A549 treated with GW870086 at 1 μM for 4 hours (cell line): ENCODE measurements around the gene CYBC1. TPM values are rescaled to one million over a fixed set of nuclear protein-coding genes. Genes with fewer than 3 reads are reported as not detected.

Experiments
- total RNA-seq: library from RNA; stranded (reverse); fragments of 200-300 nt; extraction: Qiagen RNA extraction; gene quantifications from 5 replicates; pipeline ENCODE4 v1.2.3, GENCODE V29; 2022; ENCODE audit warnings: low read depth

CYBC1 gene
- total RNA-seq, result 48.7 to 58.6 TPM (median 55.5 TPM) in 5 replicates

DNA sequence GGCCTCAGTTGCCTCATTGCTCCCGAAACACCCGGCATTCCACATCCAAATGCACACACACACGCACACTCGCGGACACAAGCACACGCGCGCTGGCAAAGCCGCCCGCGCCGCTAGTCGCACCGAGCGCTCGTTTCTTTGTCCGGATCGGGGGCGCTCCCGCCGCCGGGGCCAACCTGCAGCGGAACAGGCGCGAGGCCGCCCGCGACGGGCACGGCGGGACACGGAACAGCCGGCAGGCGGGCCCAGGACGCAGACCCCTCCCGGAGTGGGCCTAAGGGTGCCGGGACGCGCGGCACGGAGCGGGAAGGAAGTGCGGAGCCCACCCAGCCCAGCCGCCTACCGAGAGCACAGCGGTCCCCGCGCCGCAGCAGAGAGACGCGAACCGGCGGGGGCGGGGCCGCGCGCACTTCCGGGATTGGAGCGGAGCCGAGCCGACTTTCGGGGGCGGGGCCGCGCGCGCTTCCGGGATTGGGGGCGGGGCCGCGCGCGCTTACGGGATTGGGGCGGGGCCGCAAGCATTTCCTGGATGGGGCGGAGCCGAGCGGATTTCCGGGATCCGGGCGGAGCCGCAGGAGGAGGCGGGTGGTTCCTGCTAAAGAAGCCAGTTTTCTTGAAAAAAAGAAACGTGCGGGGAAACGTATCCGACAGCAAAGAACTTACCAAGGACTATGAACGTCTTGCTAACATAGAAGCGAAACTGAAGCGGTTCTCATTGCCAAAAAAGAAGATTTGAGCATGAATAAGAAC, at the start of gene CYBC1:
Gene CYBC1 (minus strand): TSS at position 396 of the 750 bp plus-strand sequence. CDS start 1,498 bp downstream, outside the sequence.

DNA sequence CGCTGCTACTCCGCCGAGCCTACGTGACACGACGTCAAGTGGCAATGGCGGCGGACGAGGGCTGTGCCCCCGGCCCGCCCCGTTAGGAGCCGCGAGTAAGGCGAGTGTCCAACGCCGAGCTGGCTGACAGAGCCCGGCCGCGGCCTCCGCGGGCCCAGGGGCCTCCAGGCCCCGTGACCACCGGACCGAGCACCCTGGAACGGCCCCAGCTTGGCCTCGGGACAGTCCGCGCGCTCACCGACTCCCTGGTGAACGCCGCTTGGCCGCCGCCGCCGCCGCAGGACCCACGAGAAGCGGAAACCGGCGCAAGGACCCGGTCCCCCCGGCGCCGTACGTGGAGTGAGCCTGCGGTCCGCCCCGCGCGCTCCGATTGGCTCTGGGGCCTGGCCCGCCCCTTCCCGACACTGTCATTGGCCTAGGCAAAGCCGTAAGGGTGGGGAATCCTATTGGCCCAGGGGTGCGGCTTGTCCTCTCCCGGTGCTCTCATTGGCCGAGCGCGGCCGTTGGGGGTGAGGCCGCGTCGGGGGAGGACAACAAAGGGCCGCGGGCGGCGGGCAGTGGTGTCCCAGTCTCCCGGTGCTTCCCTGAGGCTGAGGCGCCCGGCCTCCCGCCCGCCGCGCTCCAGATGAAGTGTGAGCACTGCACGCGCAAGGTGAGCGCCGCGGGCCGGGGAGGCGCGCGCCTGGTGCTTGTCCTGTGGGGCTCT, 7.8 kb upstream of the CYBC1 start, which contains the start of gene NARF:
Gene NARF (plus strand): TSS at position 563 of the 706 bp plus-strand sequence. CDS start 63 bp downstream, at position 626.

DNA sequence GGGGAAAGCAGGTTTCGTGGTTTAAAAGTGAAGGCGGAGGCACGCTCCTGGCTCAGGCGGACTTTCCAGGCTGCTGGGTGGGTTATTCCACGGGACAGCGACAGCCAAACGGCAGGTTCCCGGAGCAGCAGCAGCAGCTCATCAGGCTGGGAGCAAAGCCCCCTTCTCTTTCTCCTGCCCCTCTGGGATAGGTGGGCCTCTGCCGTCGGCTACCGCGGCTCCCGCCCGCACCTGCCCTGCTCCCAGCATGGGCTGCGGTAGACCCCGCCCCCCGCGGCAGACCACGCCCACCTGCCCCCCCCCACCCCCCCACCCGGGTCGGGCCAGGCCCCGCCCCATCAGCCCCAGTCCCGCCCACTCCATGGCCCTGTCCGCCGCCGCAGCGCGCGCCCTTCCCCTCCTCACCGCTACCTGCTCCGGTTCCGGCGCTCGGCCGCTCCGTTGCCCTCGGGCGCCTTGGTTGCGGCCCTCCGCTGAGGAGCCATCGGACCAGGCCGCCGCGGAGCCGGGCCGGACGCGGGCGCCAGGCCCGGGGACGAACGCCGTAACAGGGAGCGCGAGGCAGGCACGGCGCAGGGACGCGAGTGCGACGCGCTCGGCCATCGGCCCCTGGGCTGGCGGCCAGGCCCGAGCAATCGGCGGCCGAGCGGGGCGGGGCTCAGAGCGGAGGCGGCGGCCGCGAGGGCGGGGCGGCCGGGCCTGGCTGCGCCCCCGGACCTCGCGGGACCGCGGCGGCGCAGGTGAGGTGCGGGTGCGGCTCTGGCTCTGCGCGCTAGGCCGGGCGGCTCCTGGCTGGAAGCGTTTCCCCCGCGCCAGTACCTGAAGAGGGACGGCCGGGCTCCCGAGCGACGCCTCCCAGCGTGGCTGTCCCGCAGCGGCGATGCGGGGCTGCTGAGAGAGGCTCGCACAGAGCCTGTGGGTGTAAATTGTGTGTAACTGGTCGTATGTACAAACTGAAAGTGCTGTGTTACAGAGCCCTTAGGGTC, 32.3 kb downstream of the CYBC1 start, which contains the start of the genes HEXD and OGFOD3:
Gene HEXD (plus strand): TSS at position 347 of the 986 bp plus-strand sequence. CDS start 1,453 bp downstream, outside the sequence.
Gene OGFOD3 (minus strand): TSS at position 586 of the 986 bp plus-strand sequence. CDS start 101 bp downstream, at position 485.

Other genes starting within 250 kb of the CYBC1 start
- 21.3 to 30.1 TPM (median 28.8 TPM) in 5 replicates for gene CCDC57, start 237.9 kb downstream of the CYBC1 start, total RNA-seq
- 130 to 166 TPM (median 152 TPM) in 5 replicates for gene SLC16A3, start 221.7 kb downstream of the CYBC1 start, total RNA-seq
- 200 to 236 TPM (median 232 TPM) in 5 replicates for gene CSNK1D, start 177.1 kb downstream of the CYBC1 start, total RNA-seq
- gene CD7, start 133.1 kb downstream of the CYBC1 start, total RNA-seq, result 0.16 to 0.42 TPM in 2 of 5 replicates, not detected in the others
- 1.6 to 2.8 TPM (median 1.7 TPM) in 5 replicates for gene SECTM1, start 117.0 kb downstream of the CYBC1 start, total RNA-seq
- 0.37 to 0.51 TPM (median 0.45 TPM) in 5 replicates for gene TEX19, start 91.5 kb downstream of the CYBC1 start, total RNA-seq
- gene UTS2R, start 79.0 kb downstream of the CYBC1 start, total RNA-seq, result not detected in 5 replicates
- gene HEXD, start 32.4 kb downstream of the CYBC1 start, total RNA-seq, result 11.8 to 13.7 TPM (median 12.8 TPM) in 5 replicates
- gene OGFOD3, start 32.2 kb downstream of the CYBC1 start, total RNA-seq, result 18.1 to 26.4 TPM (median 24.5 TPM) in 5 replicates
- gene NARF, start 8.0 kb upstream of the CYBC1 start, total RNA-seq, result 47.7 to 55.1 TPM (median 52.0 TPM) in 5 replicates
- gene FOXK2, start 69.0 kb upstream of the CYBC1 start, total RNA-seq, result 48.3 to 61.1 TPM (median 53.7 TPM) in 5 replicates
- gene WDR45B, start 197.7 kb upstream of the CYBC1 start, total RNA-seq, result 90.4 to 100 TPM (median 93.7 TPM) in 5 replicates
- gene RAB40B, start 247.9 kb upstream of the CYBC1 start, total RNA-seq, result 12.2 to 18.5 TPM (median 17.5 TPM) in 5 replicates